Measurements from ENCODE around the gene DEK. TPM values are rescaled to one million over a fixed set of nuclear protein-coding genes. Genes with fewer than 3 reads are reported as not detected.
"Not testable (repeated sequence)": the region's sequence is repeated elsewhere in the genome, so short reads cannot be mapped to it uniquely, and the experiment has no call there.

Gene DEK, protein sequence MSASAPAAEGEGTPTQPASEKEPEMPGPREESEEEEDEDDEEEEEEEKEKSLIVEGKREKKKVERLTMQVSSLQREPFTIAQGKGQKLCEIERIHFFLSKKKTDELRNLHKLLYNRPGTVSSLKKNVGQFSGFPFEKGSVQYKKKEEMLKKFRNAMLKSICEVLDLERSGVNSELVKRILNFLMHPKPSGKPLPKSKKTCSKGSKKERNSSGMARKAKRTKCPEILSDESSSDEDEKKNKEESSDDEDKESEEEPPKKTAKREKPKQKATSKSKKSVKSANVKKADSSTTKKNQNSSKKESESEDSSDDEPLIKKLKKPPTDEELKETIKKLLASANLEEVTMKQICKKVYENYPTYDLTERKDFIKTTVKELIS
- total RNA-seq, result 93.3 TPM

GRCh38 chr6:18264219-18264922, at the start of gene DEK:
DEK (minus strand) TSS chr6:18264530; CDS start chr6:18263987, 543 bp downstream.
- Histone ChIP-seq H3K9me3 (ENCODE audit: low read depth, low read length) (no peaks in the 10 kb centered on the region), H3K4me1 (ENCODE audit: insufficient read depth, low read length) (peaks cover 47% of the 10 kb centered on the region), H3K4me3 (ENCODE audit: low read length) (peak within 1 kb of the TSS; percentile 83), H3K27me3 (ENCODE audit: insufficient read depth, low read length) (no peaks in the 10 kb centered on the region)

- Histone ChIP-seq H3K4me1 (ENCODE audit: insufficient read depth, low read length) (no peaks in the 10 kb centered on the region), H3K9me3 (ENCODE audit: low read depth, low read length) (no peaks in the 10 kb centered on the region), H3K4me3 (ENCODE audit: low read length) (no peak overlapping the region), H3K27me3 (ENCODE audit: insufficient read depth, low read length) (no peaks in the 10 kb centered on the region)
Measured at GRCh38 chr6:18312368-18312767, 48.0 kb upstream of the DEK start.

DNA sequence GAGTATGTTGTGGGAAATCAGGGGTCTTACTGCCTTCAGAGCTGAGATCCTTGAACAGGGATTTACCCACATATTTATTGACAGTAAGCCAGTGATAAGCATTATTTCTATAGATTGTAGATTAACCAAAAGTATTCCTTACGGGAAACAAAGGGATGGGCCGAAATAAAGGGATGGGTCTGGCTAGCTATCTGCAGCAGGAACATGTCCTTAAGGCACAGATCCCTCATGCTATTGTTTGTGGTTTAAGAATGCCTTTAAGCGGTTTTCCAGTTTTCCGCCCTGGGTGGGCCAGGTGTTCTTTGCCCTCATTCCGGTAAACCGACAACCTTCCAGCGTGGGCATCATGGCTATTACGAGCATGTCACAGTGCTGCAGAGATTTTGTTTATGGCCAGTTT, 45.7 kb upstream of the DEK start:
- H3K9me3 ChIP-seq (ENCODE audit: low read depth, low read length); H3K4me3 ChIP-seq (ENCODE audit: low read length); H3K4me1 ChIP-seq (ENCODE audit: insufficient read depth, low read length); H3K27me3 ChIP-seq (ENCODE audit: insufficient read depth, low read length): not testable (repeated sequence)

- Histone ChIP-seq H3K27me3 (ENCODE audit: insufficient read depth, low read length) (no peaks in the 10 kb centered on the region), H3K4me1 (ENCODE audit: insufficient read depth, low read length) (no peaks in the 10 kb centered on the region)
Measured at GRCh38 chr6:18309046-18309445, 44.7 kb upstream of the DEK start.

DNA sequence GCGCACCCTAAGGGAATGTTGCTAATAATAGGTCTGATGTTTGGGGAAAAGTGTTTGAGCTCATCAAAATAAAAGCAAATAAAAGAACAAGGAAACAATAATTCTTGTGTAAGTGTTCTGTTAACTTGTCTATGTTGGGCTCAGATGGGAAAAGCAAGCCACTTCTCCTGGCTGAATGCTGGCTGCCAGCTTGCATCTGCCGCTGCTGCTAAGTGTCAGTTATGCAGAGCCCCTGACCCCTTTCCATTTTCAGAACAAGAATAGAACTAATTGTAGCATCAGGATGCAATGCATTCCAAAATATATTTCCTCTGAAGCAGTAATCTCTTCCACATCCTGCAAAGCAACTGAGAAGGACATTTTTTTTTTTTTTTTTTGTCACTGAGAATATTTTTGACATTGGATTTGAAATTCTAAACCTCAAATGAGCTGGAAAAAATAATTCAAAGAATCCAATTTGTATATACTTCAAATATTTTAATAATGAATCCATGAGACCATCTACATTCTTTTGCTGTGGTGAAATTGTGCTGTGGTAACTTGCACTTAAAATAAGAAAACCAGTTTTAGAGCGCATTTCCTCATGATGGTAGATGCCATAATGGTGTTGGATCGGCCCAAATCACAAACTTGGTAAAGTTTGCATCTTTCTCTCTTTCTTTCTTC, 43.9 kb upstream of the DEK start:
- Histone ChIP-seq H3K4me1 (ENCODE audit: insufficient read depth, low read length) (no peaks in the 10 kb centered on the region), H3K4me3 (ENCODE audit: low read length) (no peak overlapping the region), H3K27me3 (ENCODE audit: insufficient read depth, low read length) (no peaks in the 10 kb centered on the region), H3K9me3 (ENCODE audit: low read depth, low read length) (no peaks in the 10 kb centered on the region)

More at GRCh38 chr6:18309046-18309445, 44.7 kb upstream of the DEK start:
- no peak overlapping the region for H3K4me3 ChIP-seq (ENCODE audit: low read length)
- H3K9me3 ChIP-seq (ENCODE audit: low read depth, low read length), result no peaks in the 10 kb centered on the region

DNA sequence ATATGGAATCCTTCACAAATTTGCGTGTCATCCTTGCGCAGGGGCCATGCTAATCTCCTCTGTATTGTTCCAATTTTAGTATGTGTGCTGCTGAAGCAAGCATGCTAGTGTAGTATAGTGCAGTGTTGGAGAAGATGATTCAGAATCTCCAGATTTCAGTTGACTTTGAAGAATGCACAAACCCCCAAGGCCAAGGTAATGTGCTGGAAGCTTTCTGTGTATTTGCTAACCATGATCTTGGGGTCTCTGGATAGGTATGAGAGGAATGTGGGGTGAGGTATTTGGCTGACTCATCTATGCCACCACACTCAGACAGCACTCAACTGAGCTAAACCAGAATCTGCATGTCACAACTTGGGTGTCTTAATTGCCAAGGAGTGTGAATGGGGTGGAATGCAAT, 42.6 kb upstream of the DEK start:
- no peaks in the 10 kb centered on the region for H3K4me1 ChIP-seq (ENCODE audit: insufficient read depth, low read length)
- H3K9me3 ChIP-seq (ENCODE audit: low read depth, low read length), result no peaks in the 10 kb centered on the region
- H3K4me3 ChIP-seq (ENCODE audit: low read length), result no peak overlapping the region
- no peaks in the 10 kb centered on the region for H3K27me3 ChIP-seq (ENCODE audit: insufficient read depth, low read length)

- Histone ChIP-seq H3K9me3 (ENCODE audit: low read depth, low read length) (no peaks in the 10 kb centered on the region), H3K4me1 (ENCODE audit: insufficient read depth, low read length) (no peaks in the 10 kb centered on the region), H3K27me3 (ENCODE audit: insufficient read depth, low read length) (no peaks in the 10 kb centered on the region), H3K4me3 (ENCODE audit: low read length) (no peak overlapping the region)
Measured at GRCh38 chr6:18302561-18303439, 38.5 kb upstream of the DEK start.

GRCh38 chr6:18293076-18293904, 29.0 kb upstream of the DEK start:
- Histone ChIP-seq H3K4me3 (ENCODE audit: low read length) (no peak overlapping the region), H3K4me1 (ENCODE audit: insufficient read depth, low read length) (no peaks in the 10 kb centered on the region), H3K9me3 (ENCODE audit: low read depth, low read length) (no peaks in the 10 kb centered on the region), H3K27me3 (ENCODE audit: insufficient read depth, low read length) (no peaks in the 10 kb centered on the region)

DNA sequence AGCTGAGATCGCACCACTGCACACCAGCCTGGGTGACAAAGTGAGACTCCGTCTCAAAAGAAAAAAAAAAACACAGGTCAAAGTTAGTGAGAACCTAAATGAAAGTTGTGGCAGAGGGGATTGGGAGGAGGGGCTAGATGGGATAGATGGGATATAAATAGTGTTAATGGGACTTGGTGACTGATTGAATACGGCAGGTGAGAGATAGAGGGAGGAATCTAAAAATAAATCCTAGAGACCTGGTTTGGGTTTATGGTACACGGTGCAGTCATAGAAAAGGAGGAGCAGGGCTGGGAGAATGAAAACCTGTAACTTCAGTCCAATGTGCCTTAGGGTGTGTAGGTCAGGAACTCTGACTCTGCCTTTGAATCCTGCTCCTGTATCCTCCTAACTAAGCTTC, 25.0 kb upstream of the DEK start:
- H3K27me3 ChIP-seq (ENCODE audit: insufficient read depth, low read length), result no peaks in the 10 kb centered on the region
- H3K9me3 ChIP-seq (ENCODE audit: low read depth, low read length), result no peaks in the 10 kb centered on the region
- H3K4me1 ChIP-seq (ENCODE audit: insufficient read depth, low read length), result no peaks in the 10 kb centered on the region
- H3K4me3 ChIP-seq (ENCODE audit: low read length), result no peak overlapping the region

- Histone ChIP-seq H3K4me1 (ENCODE audit: insufficient read depth, low read length) (no peaks in the 10 kb centered on the region), H3K27me3 (ENCODE audit: insufficient read depth, low read length) (peaks cover 23% of the 10 kb centered on the region)
Measured at GRCh38 chr6:18284261-18284660, 19.9 kb upstream of the DEK start.

GRCh38 chr6:18281564-18281963, 17.2 kb upstream of the DEK start:
- H3K4me1 ChIP-seq (ENCODE audit: insufficient read depth, low read length), result peaks cover 7% of the 10 kb centered on the region
- H3K27me3 ChIP-seq (ENCODE audit: insufficient read depth, low read length), result peaks cover 50% of the 10 kb centered on the region
- H3K9me3 ChIP-seq (ENCODE audit: low read depth, low read length), result no peaks in the 10 kb centered on the region
- no peak overlapping the region for H3K4me3 ChIP-seq (ENCODE audit: low read length)

More at GRCh38 chr6:18284261-18284660, 19.9 kb upstream of the DEK start:
- Histone ChIP-seq H3K4me3 (ENCODE audit: low read length) (no peak overlapping the region), H3K9me3 (ENCODE audit: low read depth, low read length) (no peaks in the 10 kb centered on the region)

DNA sequence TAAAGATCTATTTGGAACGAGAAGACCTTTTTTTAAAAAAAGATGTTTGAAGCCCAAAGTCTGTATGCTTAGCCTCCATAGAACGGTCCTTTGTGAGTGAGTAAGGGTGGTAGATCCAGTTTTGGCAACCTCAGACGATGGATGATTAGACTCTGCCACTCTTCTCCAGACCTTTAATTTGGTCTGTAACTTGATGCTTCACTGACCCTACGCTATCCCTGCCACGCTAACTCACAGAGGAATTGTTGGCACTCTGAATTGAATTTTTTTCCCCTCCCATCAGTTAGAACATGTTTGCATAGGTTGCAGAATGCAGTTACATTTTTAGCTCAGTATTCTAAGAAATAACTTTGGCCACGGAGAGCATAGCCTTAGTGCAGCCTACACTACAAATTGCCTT, 15.8 kb upstream of the DEK start:
- peaks cover 65% of the 10 kb centered on the region for H3K27me3 ChIP-seq (ENCODE audit: insufficient read depth, low read length)
- H3K4me3 ChIP-seq (ENCODE audit: low read length), result no peak overlapping the region
- peaks cover 7% of the 10 kb centered on the region for H3K4me1 ChIP-seq (ENCODE audit: insufficient read depth, low read length)
- no peaks in the 10 kb centered on the region for H3K9me3 ChIP-seq (ENCODE audit: low read depth, low read length)

- H3K4me3 ChIP-seq (ENCODE audit: low read length), result no peak overlapping the region
- H3K4me1 ChIP-seq (ENCODE audit: insufficient read depth, low read length), result peaks cover 7% of the 10 kb centered on the region
- peaks cover 66% of the 10 kb centered on the region for H3K27me3 ChIP-seq (ENCODE audit: insufficient read depth, low read length)
- H3K9me3 ChIP-seq (ENCODE audit: low read depth, low read length), result no peaks in the 10 kb centered on the region
Measured at GRCh38 chr6:18279422-18279821, 15.1 kb upstream of the DEK start.

Measured in mononuclear cell (primary cell).